HepG2 (cell line): ENCODE results near the gene SEC24D. TPM values are rescaled to one million over a fixed set of nuclear protein-coding genes. Genes with fewer than 3 reads are reported as not detected.

Source experiments
- DNMT3B ChIP-seq: conservative IDR thresholded peaks from 2 replicates; pipeline ENCODE4 v1.6.1; 2016; ENCODE audit warnings: missing biosample characterization, control low read depth
- FLYWCH1 ChIP-seq: sonication (generic); formaldehyde crosslinking; IDR thresholded peaks from 2 replicates; pipeline ENCODE4 v1.8.1; 2023; ENCODE audit warnings: mild to moderate bottlenecking, missing genetic modification reagents
- GATAD2A ChIP-seq: IDR thresholded peaks from 2 replicates; pipeline ENCODE4 v1.6.1; 2016
- HOMEZ ChIP-seq: IDR thresholded peaks from 2 replicates; pipeline ENCODE4 v1.6.1; 2016; ENCODE audit warnings: low read depth
- IKZF5 ChIP-seq: IDR thresholded peaks from 2 replicates; pipeline ENCODE4 v1.6.1; 2018; ENCODE audit warnings: missing genetic modification reagents, mild to moderate bottlenecking, missing compliant biosample characterization
- KLF16 ChIP-seq, 2 experiments: sonication (generic) in 1 of 2; formaldehyde crosslinking in 1 of 2; IDR thresholded peaks; 2 replicates each; pipeline versions ENCODE4 v1.6.1 to v1.8.0; 2016 to 2023; ENCODE audit warnings: missing genetic modification reagents in 2 of 2, missing compliant biosample characterization in 1 of 2
- PHF21A ChIP-seq: sonication (generic); formaldehyde crosslinking; IDR thresholded peaks from 2 replicates; pipeline ENCODE4 v1.5.0; 2020; ENCODE audit warnings: mild to moderate bottlenecking, missing genetic modification reagents
- SP1 ChIP-seq, 2 experiments: fragments of 450-650 bp in 1 of 2; sonication (generic) in 1 of 2; formaldehyde crosslinking in 1 of 2; IDR thresholded peaks; 2 replicates each; pipeline versions ENCODE4 v1.4.0 to v1.6.1; 2016 to 2020; ENCODE audit warnings: missing genetic modification reagents in 1 of 2
- YEATS4 ChIP-seq: sonication (generic); formaldehyde crosslinking; IDR thresholded peaks from 2 replicates; pipeline ENCODE4 v1.4.0; 2020; ENCODE audit warnings: missing genetic modification reagents, borderline replicate concordance
- ZNF724P ChIP-seq: sonication (generic); formaldehyde crosslinking; IDR thresholded peaks from 2 replicates; pipeline ENCODE4 v1.8.0; 2022; ENCODE audit warnings: missing genetic modification reagents, borderline replicate concordance
- polyA plus RNA-seq, 8 experiments: library from polyadenylated mRNA; depleted of rRNA in 3 of 8; stranded (reverse) in 7 of 8; unstranded in 1 of 8; fragments of >200 nt; fragmentation: Illumina TruSeq in 4 of 8; extraction: Trizol in 4 of 8; gene quantifications; 2 replicates each; pipeline versions ENCODE4 v1.2.1 to v1.2.3, GENCODE V29; 2011 to 2016; ENCODE audit warnings: low read depth in 4 of 8, missing spikeins in 1 of 8, mixed read lengths in 1 of 8; ENCODE audit not compliant: insufficient read depth in 1 of 8
- total RNA-seq, 5 experiments: library from RNA; depleted of rRNA; stranded (reverse); fragments of >200 nt; fragmentation: Illumina TruSeq; extraction: Trizol; gene quantifications; 2 replicates each; pipeline ENCODE4 v1.2.3, GENCODE V29; 2016; ENCODE audit warnings: low read depth in 1 of 5
- TF ChIP-seq, protein P1 (sequence below), 2 experiments: sonication (generic) in 1 of 2; formaldehyde crosslinking in 1 of 2; IDR thresholded peaks; 2 replicates each; pipeline versions ENCODE4 v1.4.0 to v1.6.1; 2016 to 2020; ENCODE audit warnings: borderline replicate concordance in 1 of 2, low read depth in 1 of 2, mild to moderate bottlenecking in 1 of 2, missing genetic modification reagents in 1 of 2
- TF ChIP-seq, protein P2 (sequence below): sonication (generic); formaldehyde crosslinking; conservative IDR thresholded peaks from 2 replicates; pipeline ENCODE4 v1.4.0; 2020; ENCODE audit warnings: mild to moderate bottlenecking, missing genetic modification reagents, moderate library complexity

Gene SEC24D
- total and polyA plus RNA-seq, 2 of the 13 experiments (the other 11 are each of a cell fraction or from before 2014, with no cell fraction given): 30.0 to 51.1 TPM

DNA sequence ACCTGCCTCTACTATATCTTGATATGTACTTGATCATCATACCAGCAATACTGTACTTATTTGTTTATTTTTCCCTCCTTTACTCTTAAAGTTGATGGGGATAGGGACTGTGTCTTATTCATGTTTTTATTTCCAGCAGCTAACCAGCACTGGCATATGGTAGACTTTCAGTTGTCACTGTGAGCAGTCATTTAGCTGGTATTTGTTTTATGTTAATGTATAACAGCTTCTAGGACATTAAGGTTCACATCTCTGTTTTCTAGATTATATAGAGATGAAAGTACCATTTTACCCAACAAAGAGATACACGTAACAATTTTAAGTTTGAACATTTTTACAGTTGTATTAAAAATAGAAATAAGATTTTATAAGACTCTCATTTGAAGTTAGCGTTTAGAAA lies 132.8 kb downstream of the SEC24D start (continued):
- TF ChIP-seq HOMEZ (CRISPR knock-in tag) (peak; percentile 27; the same call in 1 of the 2 replicates), YEATS4 (CRISPR knock-in tag) (no peak), SP1 (IDR thresholded peaks at IDR 0.05) (no peak), SP1 (CRISPR knock-in tag; IDR thresholded peaks at IDR 0.05) (no peak), FLYWCH1 (CRISPR knock-in tag) (no peak), KLF16 (CRISPR knock-in tag; IDR thresholded peaks at IDR 0.05) (0 out of 4 replicates have a peak, but pooled peaks of 1 of the 2 experiments have one; percentile 26), DNMT3B (CRISPR knock-in tag) (no peak), PHF21A (CRISPR knock-in tag) (no peak), IKZF5 (no peak), GATAD2A (CRISPR knock-in tag) (0 out of 2 replicates have a peak, but pooled peaks have one; percentile 16), ZNF724P (no peak)
- TF ChIP-seq, protein P1, sequence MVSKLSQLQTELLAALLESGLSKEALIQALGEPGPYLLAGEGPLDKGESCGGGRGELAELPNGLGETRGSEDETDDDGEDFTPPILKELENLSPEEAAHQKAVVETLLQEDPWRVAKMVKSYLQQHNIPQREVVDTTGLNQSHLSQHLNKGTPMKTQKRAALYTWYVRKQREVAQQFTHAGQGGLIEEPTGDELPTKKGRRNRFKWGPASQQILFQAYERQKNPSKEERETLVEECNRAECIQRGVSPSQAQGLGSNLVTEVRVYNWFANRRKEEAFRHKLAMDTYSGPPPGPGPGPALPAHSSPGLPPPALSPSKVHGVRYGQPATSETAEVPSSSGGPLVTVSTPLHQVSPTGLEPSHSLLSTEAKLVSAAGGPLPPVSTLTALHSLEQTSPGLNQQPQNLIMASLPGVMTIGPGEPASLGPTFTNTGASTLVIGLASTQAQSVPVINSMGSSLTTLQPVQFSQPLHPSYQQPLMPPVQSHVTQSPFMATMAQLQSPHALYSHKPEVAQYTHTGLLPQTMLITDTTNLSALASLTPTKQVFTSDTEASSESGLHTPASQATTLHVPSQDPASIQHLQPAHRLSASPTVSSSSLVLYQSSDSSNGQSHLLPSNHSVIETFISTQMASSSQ (IDR thresholded peaks at IDR 0.05; ENCODE audit: low read depth): peak; percentile 72
- TF ChIP-seq, protein P1 (CRISPR knock-in tag; IDR thresholded peaks at IDR 0.05; ENCODE audit: borderline replicate concordance): peak; percentile 68; the same call in 1 of the 2 replicates
- TF ChIP-seq, protein P2, sequence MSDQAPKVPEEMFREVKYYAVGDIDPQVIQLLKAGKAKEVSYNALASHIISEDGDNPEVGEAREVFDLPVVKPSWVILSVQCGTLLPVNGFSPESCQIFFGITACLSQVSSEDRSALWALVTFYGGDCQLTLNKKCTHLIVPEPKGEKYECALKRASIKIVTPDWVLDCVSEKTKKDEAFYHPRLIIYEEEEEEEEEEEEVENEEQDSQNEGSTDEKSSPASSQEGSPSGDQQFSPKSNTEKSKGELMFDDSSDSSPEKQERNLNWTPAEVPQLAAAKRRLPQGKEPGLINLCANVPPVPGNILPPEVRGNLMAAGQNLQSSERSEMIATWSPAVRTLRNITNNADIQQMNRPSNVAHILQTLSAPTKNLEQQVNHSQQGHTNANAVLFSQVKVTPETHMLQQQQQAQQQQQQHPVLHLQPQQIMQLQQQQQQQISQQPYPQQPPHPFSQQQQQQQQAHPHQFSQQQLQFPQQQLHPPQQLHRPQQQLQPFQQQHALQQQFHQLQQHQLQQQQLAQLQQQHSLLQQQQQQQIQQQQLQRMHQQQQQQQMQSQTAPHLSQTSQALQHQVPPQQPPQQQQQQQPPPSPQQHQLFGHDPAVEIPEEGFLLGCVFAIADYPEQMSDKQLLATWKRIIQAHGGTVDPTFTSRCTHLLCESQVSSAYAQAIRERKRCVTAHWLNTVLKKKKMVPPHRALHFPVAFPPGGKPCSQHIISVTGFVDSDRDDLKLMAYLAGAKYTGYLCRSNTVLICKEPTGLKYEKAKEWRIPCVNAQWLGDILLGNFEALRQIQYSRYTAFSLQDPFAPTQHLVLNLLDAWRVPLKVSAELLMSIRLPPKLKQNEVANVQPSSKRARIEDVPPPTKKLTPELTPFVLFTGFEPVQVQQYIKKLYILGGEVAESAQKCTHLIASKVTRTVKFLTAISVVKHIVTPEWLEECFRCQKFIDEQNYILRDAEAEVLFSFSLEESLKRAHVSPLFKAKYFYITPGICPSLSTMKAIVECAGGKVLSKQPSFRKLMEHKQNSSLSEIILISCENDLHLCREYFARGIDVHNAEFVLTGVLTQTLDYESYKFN: peak; percentile 55; the same call in 1 of the 2 replicates
